HG03521 (cell line): Measurements from ENCODE around the gene CCL21.

ENCODE experiments used
- ATAC-seq: cut with Tn5 transposase; IDR thresholded peaks from one replicate; pipeline ENCODE4 v1.9.1; 2021; ENCODE audit warnings: mild to moderate bottlenecking, moderate library complexity; ENCODE audit not compliant: unreplicated experiment

Gene CCL21

GRCh38 chr9:34709196-34709978 lies 549 bp downstream of the CCL21 start:
- no peak for ATAC-seq

- ATAC-seq = no peak
Measured at GRCh38 chr9:34707130-34707529, 2.8 kb downstream of the CCL21 start.

GRCh38 chr9:34701769-34702736 lies 7.9 kb downstream of the CCL21 start:
- peak; percentile 21 for ATAC-seq

GRCh38 chr9:34701023-34701768 lies 8.7 kb downstream of the CCL21 start:
- peak; percentile 66 for ATAC-seq

- no peak for ATAC-seq
Measured at GRCh38 chr9:34694811-34695210, 15.1 kb downstream of the CCL21 start.

GRCh38 chr9:34693560-34693959 lies 16.4 kb downstream of the CCL21 start:
- no peak for ATAC-seq

- ATAC-seq = no peak
Measured at GRCh38 chr9:34691936-34692315, 18.0 kb downstream of the CCL21 start.

- no peak for ATAC-seq
Measured at GRCh38 chr9:34690983-34691935, 18.7 kb downstream of the CCL21 start, which contains the start of gene CCL19. TSS of gene CCL19 (minus strand) at chr9:34691276. CDS start at chr9:34691139, 137 bp downstream.

- no peak for ATAC-seq
Measured at GRCh38 chr9:34689512-34689911, 20.4 kb downstream of the CCL21 start.

GRCh38 chr9:34689116-34689470 lies 20.8 kb downstream of the CCL21 start:
- no peak for ATAC-seq

- ATAC-seq = no peak
Measured at GRCh38 chr9:34688329-34689115, 21.4 kb downstream of the CCL21 start.

- no peak for ATAC-seq
Measured at GRCh38 chr9:34687276-34688030, 22.5 kb downstream of the CCL21 start.

GRCh38 chr9:34686732-34687131 lies 23.2 kb downstream of the CCL21 start:
- no peak for ATAC-seq

GRCh38 chr9:34686231-34686630 lies 23.7 kb downstream of the CCL21 start:
- ATAC-seq = no peak

GRCh38 chr9:34685591-34685990 lies 24.3 kb downstream of the CCL21 start:
- ATAC-seq = no peak

GRCh38 chr9:34684816-34685215 lies 25.1 kb downstream of the CCL21 start:
- no peak for ATAC-seq

GRCh38 chr9:34684145-34684544 lies 25.8 kb downstream of the CCL21 start:
- no peak for ATAC-seq

- ATAC-seq = no peak
Measured at GRCh38 chr9:34675869-34676268, 34.1 kb downstream of the CCL21 start.
